Stimulated activated naive B cell treated with anti-CD40 and anti-IgM and Interleukin-4, amounts not matched to agents 10 μg/mL and 1 μg/mL and 100 μg/mL, for 72 hours (primary cell): ENCODE measurements around the gene HMCN2.

Source experiments
- ATAC-seq, 2 donors: fragments of 150-1000 bp; cut with Tn5 transposase; replicated peaks; 2 replicates each; pipeline ENCODE4 v1.10.0; 2021; ENCODE audit warnings: moderate library complexity in 1 of 2
- DNase-seq: peaks from one replicate; pipeline ENCODE4 v3.0.0; 2021
- H3K27ac Mint-ChIP-seq: one replicate; pipeline ENCODE4 v1.8.0; 2022; ENCODE audit warnings: mild to moderate bottlenecking, mixed read lengths
- H3K27me3 Mint-ChIP-seq, 2 donors: one replicate each; pipeline ENCODE4 v1.8.0; 2022; ENCODE audit warnings: mixed read lengths in 2 of 2
- H3K36me3 Mint-ChIP-seq, 2 donors: one replicate each; pipeline ENCODE4 v1.8.0; 2022; ENCODE audit warnings: mixed read lengths in 2 of 2, mild to moderate bottlenecking in 1 of 2
- H3K4me1 Mint-ChIP-seq, 2 donors: one replicate each; pipeline ENCODE4 v1.8.0; 2022; ENCODE audit warnings: mixed read lengths in 2 of 2, mild to moderate bottlenecking in 1 of 2
- H3K4me3 Mint-ChIP-seq, 2 donors: one replicate each; pipeline ENCODE4 v1.8.0; 2022; ENCODE audit warnings: mild to moderate bottlenecking in 2 of 2, mixed read lengths in 2 of 2, moderate library complexity in 1 of 2
- H3K9me3 Mint-ChIP-seq, 2 donors: one replicate each; pipeline ENCODE4 v1.8.0; 2022; ENCODE audit warnings: mixed read lengths in 2 of 2, mild to moderate bottlenecking in 1 of 2

The HMCN2 gene

DNA sequence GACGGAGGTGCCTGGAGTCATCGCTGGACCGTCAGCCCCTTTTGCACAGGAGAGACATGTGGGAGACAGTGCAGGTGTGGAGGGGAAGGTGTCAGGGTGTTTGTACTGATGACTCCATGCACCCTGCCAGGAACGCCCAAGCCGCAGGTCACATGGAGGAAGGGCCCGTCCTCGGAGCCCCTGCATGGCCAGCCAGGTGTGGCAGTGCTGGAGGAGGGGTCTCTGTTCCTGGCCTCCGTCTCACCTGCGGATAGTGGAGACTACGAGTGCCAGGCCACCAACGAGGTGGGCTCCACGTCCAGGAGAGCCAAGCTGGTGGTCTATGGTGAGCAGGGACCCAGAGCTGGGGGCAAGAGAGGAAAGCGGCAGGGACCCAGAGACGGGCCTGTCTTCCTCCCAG lies 81.5 kb downstream of the HMCN2 start:
- no peak for DNase-seq
- no peaks in the 10 kb centered on the region for H3K9me3 Mint-ChIP-seq
- peaks cover 0 to 1% of the 10 kb centered on the region in 2 donors for H3K4me1 Mint-ChIP-seq
- no peaks in the 10 kb centered on the region for H3K36me3 Mint-ChIP-seq
- no peak for ATAC-seq
- no peak overlapping the region for H3K27ac Mint-ChIP-seq
- no peak overlapping the region for H3K4me3 Mint-ChIP-seq
- no peaks in the 10 kb centered on the region for H3K27me3 Mint-ChIP-seq

- H3K4me3 Mint-ChIP-seq = no peak overlapping the region
- DNase-seq (no peak), ATAC-seq (no peak)
- no peaks in the 10 kb centered on the region for H3K27me3 Mint-ChIP-seq
- H3K9me3 Mint-ChIP-seq = no peaks in the 10 kb centered on the region
- H3K36me3 Mint-ChIP-seq = no peaks in the 10 kb centered on the region
- H3K27ac Mint-ChIP-seq = no peak overlapping the region
- H3K4me1 Mint-ChIP-seq = peaks cover 0 to 5% of the 10 kb centered on the region in 2 donors
Measured at GRCh38 chr9:130347931-130348330, 82.4 kb downstream of the HMCN2 start.

DNA sequence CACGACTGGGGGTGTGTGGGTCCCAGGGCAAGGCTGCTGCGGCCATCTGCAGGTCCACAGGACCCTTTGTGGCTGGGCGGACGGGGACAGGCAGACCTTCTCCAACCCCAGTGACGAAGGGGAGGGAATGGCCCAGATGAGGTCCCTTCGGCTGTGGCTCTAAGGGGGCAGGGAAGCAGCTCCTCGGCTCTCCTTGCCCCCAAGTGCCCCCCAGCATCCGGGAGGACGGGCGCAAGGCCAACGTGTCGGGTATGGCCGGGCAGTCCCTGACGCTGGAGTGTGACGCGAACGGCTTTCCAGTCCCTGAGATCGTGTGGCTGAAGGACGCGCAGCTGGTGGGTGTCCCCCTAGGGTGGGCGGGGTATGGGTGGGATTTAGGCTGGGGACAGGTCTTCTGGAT lies 82.8 kb downstream of the HMCN2 start:
- Mint-ChIP-seq H3K27ac (no peak overlapping the region), H3K9me3 (no peaks in the 10 kb centered on the region), H3K36me3 (no peaks in the 10 kb centered on the region), H3K27me3 (no peaks in the 10 kb centered on the region), H3K4me3 (no peak overlapping the region), H3K4me1 (peaks cover 0 to 5% of the 10 kb centered on the region in 2 donors)
- DNase-seq (no peak), ATAC-seq (no peak)

GRCh38 chr9:130348881-130349280 lies 83.3 kb downstream of the HMCN2 start:
- Mint-ChIP-seq H3K36me3 (no peaks in the 10 kb centered on the region), H3K4me3 (no peak overlapping the region), H3K27ac (no peak overlapping the region), H3K27me3 (no peaks in the 10 kb centered on the region), H3K4me1 (peaks cover 0 to 5% of the 10 kb centered on the region in 2 donors), H3K9me3 (no peaks in the 10 kb centered on the region)
- DNase-seq (no peak), ATAC-seq (no peak)

DNA sequence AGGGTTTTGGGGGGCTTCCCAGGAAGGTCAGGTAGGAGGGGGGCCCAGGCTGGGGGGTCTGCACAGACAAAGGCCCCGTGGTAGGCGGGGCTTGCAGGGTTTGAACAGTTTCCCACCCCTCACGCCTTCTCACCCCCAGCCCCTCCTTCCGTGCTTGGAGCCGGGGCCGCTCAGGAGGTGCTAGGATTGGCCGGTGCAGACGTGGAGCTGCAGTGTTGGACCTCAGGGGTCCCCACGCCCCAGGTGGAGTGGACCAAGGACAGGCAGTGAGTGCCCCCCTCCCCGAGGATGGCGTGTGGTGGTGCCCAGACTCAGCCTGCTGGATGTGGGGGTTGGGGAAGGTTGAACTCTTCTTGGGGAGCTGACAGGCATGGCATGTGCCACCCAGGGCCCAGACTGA lies 83.8 kb downstream of the HMCN2 start:
- Mint-ChIP-seq H3K4me3 (no peak overlapping the region), H3K36me3 (no peaks in the 10 kb centered on the region), H3K27me3 (no peaks in the 10 kb centered on the region), H3K27ac (no peak overlapping the region), H3K4me1 (peaks cover 0 to 5% of the 10 kb centered on the region in 2 donors), H3K9me3 (no peaks in the 10 kb centered on the region)
- ATAC-seq = no peak
- no peak for DNase-seq

DNA sequence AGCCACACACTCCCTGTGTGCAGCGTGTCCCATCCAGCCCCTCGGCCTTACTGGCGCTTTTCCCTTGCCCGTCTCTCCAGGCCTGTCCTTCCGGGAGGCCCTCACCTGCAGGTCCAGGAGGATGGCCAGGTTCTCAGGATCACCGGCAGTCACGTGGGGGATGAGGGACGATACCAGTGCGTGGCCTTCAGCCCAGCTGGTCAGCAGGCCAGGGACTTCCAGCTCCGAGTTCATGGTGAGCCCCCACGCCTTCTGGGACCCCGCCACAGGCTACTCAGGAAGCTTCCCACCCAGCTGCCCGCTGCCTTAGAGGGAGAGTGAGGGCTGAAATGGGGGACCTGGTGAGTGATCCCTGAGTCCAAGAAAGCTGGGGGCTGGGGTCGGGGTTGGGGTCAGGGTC lies 85.8 kb downstream of the HMCN2 start:
- no peak overlapping the region for H3K4me3 Mint-ChIP-seq
- ATAC-seq (no peak), DNase-seq (no peak)
- H3K9me3 Mint-ChIP-seq = no peaks in the 10 kb centered on the region
- H3K27me3 Mint-ChIP-seq = no peaks in the 10 kb centered on the region
- H3K36me3 Mint-ChIP-seq = no peaks in the 10 kb centered on the region
- H3K27ac Mint-ChIP-seq = no peak overlapping the region
- H3K4me1 Mint-ChIP-seq = peaks cover 2 to 5% of the 10 kb centered on the region in 2 donors

- H3K9me3 Mint-ChIP-seq = no peaks in the 10 kb centered on the region
- no peak overlapping the region for H3K4me3 Mint-ChIP-seq
- DNase-seq (no peak), ATAC-seq (peak; percentile 43 to 62)
- peaks cover 0 to 6% of the 10 kb centered on the region in 2 donors for H3K27me3 Mint-ChIP-seq
- H3K4me1 Mint-ChIP-seq = peaks cover 2 to 5% of the 10 kb centered on the region in 2 donors
- H3K36me3 Mint-ChIP-seq = no peaks in the 10 kb centered on the region
- H3K27ac Mint-ChIP-seq = no peak overlapping the region
Measured at GRCh38 chr9:130352081-130352480, 86.5 kb downstream of the HMCN2 start.

DNA sequence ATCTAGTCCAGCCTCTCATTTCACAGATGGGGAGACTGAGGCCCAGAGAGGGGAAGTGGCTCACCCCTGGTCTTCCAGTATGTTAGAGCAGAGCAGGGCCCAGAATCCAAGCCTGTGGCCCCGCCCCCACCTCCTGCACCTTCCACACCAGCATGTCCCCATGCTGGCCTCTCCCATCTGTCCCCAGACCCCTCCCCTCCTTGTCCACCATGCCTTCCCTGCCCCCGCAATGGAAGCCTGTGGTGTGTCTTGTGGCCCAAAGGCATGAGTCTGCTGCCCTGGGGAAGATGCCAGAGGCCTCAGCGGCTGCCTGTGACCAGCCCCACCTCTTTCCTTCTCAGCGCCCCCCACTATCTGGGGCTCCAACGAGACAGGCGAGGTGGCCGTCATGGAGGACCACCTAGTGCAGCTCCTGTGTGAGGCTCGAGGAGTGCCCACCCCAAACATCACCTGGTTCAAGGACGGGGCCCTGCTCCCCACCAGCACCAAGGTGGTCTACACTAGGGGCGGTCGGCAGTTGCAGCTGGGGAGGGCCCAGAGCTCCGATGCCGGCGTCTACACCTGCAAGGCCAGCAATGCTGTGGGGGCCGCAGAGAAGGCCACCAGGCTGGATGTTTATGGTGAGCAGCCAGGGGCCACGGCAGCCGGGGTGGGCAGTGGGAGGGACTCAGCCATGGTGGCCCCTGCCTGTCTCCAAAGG lies 87.2 kb downstream of the HMCN2 start:
- Mint-ChIP-seq H3K27ac (peak overlapping the region; percentile 9), H3K9me3 (no peaks in the 10 kb centered on the region), H3K27me3 (peaks cover 0 to 6% of the 10 kb centered on the region in 2 donors), H3K4me3 (no peak overlapping the region), H3K36me3 (no peaks in the 10 kb centered on the region), H3K4me1 (peaks cover 2 to 5% of the 10 kb centered on the region in 2 donors)
- no peak for DNase-seq
- ATAC-seq = no peak

DNA sequence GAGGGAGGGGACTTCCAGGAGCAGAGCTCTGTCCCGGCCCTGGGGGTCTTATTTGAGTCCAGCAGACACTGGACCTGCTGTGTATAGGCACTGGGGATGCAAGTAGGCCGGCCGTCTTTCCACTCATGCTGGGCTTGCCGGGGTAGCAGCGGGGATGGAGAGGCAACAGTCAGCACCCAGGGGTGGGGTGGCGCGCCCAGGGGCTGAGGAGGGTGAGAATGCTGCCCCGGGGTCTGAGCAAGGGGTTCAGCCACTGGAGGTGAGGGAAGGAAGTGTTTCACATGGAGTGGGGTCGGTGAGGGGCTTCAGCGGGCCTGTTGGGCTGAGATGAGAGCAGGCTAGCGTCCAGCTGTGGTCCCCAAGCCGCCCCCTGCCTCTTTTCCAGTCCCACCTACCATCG lies 88.8 kb downstream of the HMCN2 start:
- peaks cover 0 to 2% of the 10 kb centered on the region in 2 donors for H3K9me3 Mint-ChIP-seq
- ATAC-seq (no peak), DNase-seq (no peak)
- H3K27me3 Mint-ChIP-seq = peaks cover 0 to 6% of the 10 kb centered on the region in 2 donors
- peak overlapping the region; percentile 17 for H3K27ac Mint-ChIP-seq
- H3K4me3 Mint-ChIP-seq = no peak overlapping the region
- H3K4me1 Mint-ChIP-seq = peaks cover 7 to 16% of the 10 kb centered on the region in 2 donors
- H3K36me3 Mint-ChIP-seq = no peaks in the 10 kb centered on the region

- H3K4me3 Mint-ChIP-seq = no peak overlapping the region
- ATAC-seq (no peak), DNase-seq (no peak)
- H3K9me3 Mint-ChIP-seq = peaks cover 0 to 2% of the 10 kb centered on the region in 2 donors
- no peaks in the 10 kb centered on the region for H3K36me3 Mint-ChIP-seq
- peaks cover 0 to 6% of the 10 kb centered on the region in 2 donors for H3K27me3 Mint-ChIP-seq
- no peak overlapping the region for H3K27ac Mint-ChIP-seq
- peaks cover 7 to 16% of the 10 kb centered on the region in 2 donors for H3K4me1 Mint-ChIP-seq
Measured at GRCh38 chr9:130354806-130355205, 89.2 kb downstream of the HMCN2 start.

GRCh38 chr9:130356033-130356432 lies 90.5 kb downstream of the HMCN2 start:
- Mint-ChIP-seq H3K4me1 (peaks cover 7 to 16% of the 10 kb centered on the region in 2 donors), H3K27me3 (peaks cover 6% of the 10 kb centered on the region in 2 donors), H3K27ac (no peak overlapping the region), H3K4me3 (no peak overlapping the region), H3K9me3 (peaks cover 0 to 5% of the 10 kb centered on the region in 2 donors), H3K36me3 (no peaks in the 10 kb centered on the region)
- DNase-seq = no peak
- ATAC-seq = no peak

- Mint-ChIP-seq H3K9me3 (peaks cover 0 to 5% of the 10 kb centered on the region in 2 donors), H3K27me3 (peaks cover 6 to 11% of the 10 kb centered on the region in 2 donors), H3K4me3 (no peak overlapping the region), H3K27ac (no peak overlapping the region), H3K4me1 (peaks cover 7 to 15% of the 10 kb centered on the region in 2 donors), H3K36me3 (no peaks in the 10 kb centered on the region)
- DNase-seq (no peak), ATAC-seq (no peak)
Measured at GRCh38 chr9:130356877-130357584, 91.5 kb downstream of the HMCN2 start.

DNA sequence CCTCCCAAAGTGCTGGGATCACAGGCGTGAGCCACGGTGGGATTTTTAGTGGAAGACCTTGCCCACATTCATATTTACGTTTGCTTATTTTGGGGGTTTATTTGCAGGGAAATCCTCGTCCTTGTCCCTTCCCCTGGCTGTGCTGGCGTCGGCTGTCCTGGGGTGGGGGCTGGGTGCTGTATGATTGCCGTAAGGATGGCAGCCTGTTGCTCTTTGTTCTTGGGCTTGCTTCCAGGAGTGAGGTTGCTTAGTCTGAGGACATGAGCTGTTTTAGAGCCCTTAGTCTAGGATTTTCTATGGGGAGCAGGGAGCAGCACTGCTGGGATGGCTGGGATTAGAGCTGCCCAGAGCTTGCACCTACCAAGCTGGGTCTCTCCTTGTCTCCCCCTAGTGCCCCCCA lies 93.4 kb downstream of the HMCN2 start:
- no peak for DNase-seq
- ATAC-seq = no peak
- H3K27ac Mint-ChIP-seq = peak overlapping the region; percentile 56
- H3K4me3 Mint-ChIP-seq = no peak overlapping the region
- H3K27me3 Mint-ChIP-seq = peaks cover 10 to 20% of the 10 kb centered on the region in 2 donors
- H3K4me1 Mint-ChIP-seq = peaks cover 7 to 11% of the 10 kb centered on the region in 2 donors
- peaks cover 0 to 5% of the 10 kb centered on the region in 2 donors for H3K9me3 Mint-ChIP-seq
- H3K36me3 Mint-ChIP-seq = no peaks in the 10 kb centered on the region

DNA sequence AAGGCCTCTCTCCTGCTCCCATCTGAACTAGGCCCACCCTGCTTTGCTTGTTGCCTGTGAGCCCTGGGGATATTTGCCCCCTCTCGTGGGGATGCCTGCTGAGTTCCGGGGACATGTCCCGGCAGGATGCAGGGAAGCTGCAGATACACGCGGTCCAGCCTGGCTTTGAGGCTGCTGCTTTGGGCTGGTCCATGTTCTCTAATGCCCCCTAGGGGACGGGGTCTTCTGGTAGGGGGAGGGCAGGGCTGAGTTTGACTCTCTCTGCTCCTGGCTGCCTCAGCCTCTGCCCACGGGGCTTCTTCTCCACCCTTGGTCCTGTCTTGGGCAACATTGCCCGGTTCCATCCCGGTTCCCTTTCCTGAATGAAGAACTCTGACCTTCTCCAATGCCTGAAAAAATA lies 94.3 kb downstream of the HMCN2 start:
- Mint-ChIP-seq H3K4me3 (no peak overlapping the region), H3K27me3 (peaks cover 10 to 21% of the 10 kb centered on the region in 2 donors), H3K4me1 (peaks cover 7 to 11% of the 10 kb centered on the region in 2 donors), H3K36me3 (no peaks in the 10 kb centered on the region), H3K27ac (no peak overlapping the region), H3K9me3 (peaks cover 0 to 5% of the 10 kb centered on the region in 2 donors)
- no peak for DNase-seq
- no peak for ATAC-seq

GRCh38 chr9:130360672-130361071 lies 95.1 kb downstream of the HMCN2 start:
- ATAC-seq = no peak
- Mint-ChIP-seq H3K27ac (no peak overlapping the region), H3K36me3 (no peaks in the 10 kb centered on the region), H3K4me1 (peaks cover 6 to 11% of the 10 kb centered on the region in 2 donors), H3K9me3 (peaks cover 0 to 5% of the 10 kb centered on the region in 2 donors), H3K4me3 (no peak overlapping the region), H3K27me3 (peaks cover 15 to 21% of the 10 kb centered on the region in 2 donors)
- DNase-seq = no peak
